Activated gamma-delta T cell treated with anti-CD3 and anti-CD28 coated beads, Interleukin-2, amount 50 U/mL, for 16 hours (primary cell): ENCODE results near the gene ATP8A2.
"Not testable (repeated sequence)": the region's sequence is repeated elsewhere in the genome, so short reads cannot be mapped to it uniquely, and the experiment has no call there.

Source experiments
- DNase-seq: peaks from one replicate; pipeline ENCODE4 v3.0.0-alpha.2; 2020; ENCODE audit warnings: low read depth

Gene ATP8A2

GRCh38 chr13:25768838-25769237 is 397.1 kb downstream of the ATP8A2 start:
- DNase-seq, result no peak

DNA sequence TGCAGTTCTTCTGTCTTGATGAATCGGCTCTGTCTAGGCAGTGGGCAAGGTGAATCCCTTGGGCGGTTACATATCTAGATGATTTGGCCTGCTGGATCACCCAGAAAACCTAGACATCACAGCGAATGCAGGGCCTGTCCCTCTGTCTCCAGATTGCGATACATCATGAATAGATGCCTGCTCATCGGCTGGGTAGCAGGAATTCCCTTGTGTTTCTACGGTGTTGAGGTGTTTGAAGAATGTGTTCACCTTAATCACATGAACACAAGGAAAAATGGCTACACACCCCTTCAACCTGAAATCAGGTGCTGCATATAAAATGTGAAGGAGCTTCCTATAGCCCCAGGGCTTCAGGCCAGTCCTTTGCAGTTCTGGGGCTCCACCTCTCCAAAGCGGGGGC is 398.8 kb downstream of the ATP8A2 start:
- no peak for DNase-seq

DNA sequence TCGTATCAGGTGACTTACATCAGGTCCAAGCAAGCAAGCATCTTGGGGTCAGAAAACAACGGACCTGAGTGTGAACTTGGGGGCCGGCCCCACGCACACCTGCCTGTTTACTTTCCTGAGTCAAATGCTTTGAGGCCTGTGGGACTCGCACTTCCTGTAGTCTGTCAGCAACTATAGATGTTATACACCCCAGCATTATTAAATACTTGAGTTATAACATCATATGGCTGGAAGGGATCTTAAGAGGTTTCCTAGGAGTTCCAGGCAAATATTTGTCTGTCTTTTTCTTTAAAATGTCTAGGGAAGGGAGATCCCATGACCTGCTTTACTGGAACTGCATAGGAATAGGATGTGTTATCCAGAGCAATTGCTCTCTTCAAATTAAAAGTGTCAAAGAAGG is 399.4 kb downstream of the ATP8A2 start:
- DNase-seq, result no peak

- DNase-seq, result no peak
These were observed 400.1 kb downstream of the ATP8A2 start for GRCh38 chr13:25771641-25772478.

- not testable (repeated sequence) for DNase-seq
These were observed 400.8 kb downstream of the ATP8A2 start for GRCh38 chr13:25772534-25772933.

DNA sequence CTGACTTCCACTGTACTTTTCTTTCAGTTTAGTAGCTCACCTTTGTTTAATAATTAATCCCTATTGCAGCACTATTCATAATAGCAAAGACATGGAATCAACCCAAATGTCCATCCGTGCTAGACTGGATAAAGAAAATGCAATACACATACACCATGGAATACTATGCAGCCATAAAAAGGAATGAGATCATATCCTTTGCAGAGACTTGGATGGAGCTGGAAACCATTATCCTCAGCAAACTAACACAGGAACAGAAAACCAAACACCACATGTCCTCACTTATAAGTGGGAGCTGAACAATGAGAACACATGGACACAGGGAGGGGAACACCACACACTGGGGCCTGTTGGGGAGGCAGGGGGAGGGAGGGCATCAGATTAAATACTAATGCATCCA is 402.3 kb downstream of the ATP8A2 start:
- DNase-seq, result not testable (repeated sequence)

- DNase-seq, result no peak
These were observed 403.5 kb downstream of the ATP8A2 start for GRCh38 chr13:25775275-25775674.

DNA sequence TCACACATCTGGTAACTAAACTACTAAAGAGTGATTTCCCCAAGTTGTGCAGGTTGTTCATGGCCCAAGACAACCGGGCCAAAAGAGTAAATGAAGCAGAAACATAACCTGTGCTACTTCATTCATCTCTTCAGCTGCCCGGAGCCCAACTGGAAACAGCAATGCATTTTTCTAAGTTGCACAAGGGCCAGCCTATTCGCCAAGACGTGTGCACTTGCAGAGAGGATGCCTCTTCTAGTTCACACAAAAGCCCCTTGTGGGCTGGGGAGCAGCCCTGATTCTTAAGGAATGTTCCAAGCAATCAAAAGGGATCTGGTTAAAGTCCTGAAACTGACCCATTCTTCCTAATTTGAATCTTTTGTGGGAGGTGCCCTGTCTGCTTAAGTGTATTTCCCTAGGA is 404.2 kb downstream of the ATP8A2 start:
- DNase-seq, result no peak

- DNase-seq, result no peak
These were observed 404.9 kb downstream of the ATP8A2 start for GRCh38 chr13:25776722-25777121.

GRCh38 chr13:25777509-25777908 is 405.7 kb downstream of the ATP8A2 start:
- no peak for DNase-seq

DNA sequence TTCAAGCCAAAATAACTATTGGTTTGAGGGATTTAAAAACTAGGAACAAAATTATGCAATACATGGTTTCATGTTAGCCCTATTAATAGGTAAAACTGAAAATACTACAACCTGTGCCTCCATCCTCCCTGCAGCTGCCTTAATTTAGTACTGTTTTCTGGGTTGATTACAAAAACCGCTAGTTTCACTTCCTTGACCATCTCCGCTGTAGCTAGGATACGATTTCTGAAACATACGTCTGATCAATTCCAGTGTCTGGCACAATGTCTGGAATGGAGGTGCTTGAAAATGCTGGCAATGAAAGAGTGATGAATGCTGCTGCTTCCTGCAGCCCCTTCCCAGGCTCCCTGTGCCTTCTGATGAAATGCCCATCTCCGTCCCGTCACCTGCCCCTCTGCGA is 406.6 kb downstream of the ATP8A2 start:
- DNase-seq, result no peak

DNA sequence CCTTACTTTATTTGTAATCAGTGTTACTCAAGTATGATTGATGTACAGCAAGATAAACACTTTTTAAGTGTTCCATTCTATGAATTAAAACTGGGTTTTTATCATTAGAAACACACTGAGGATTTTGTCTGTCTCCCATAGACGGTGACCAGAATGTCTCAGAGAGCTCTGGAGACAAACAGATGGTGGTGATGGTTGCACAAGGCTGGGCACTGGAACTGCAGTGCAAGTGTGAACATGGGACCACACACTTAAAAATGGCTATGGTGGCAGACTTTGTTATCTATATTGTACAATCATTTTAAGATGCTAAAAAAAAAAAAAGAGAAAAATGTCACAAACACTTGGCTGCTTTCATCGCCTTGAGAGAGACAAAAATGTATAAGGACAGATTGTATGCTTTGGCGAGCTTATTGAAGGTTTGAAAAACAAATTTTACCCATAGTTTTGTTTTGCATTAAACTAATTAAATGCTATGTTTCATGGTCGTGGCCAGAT is 407.1 kb downstream of the ATP8A2 start:
- no peak for DNase-seq

- DNase-seq, result no peak
These were observed 411.3 kb downstream of the ATP8A2 start for GRCh38 chr13:25783076-25783475.

DNA sequence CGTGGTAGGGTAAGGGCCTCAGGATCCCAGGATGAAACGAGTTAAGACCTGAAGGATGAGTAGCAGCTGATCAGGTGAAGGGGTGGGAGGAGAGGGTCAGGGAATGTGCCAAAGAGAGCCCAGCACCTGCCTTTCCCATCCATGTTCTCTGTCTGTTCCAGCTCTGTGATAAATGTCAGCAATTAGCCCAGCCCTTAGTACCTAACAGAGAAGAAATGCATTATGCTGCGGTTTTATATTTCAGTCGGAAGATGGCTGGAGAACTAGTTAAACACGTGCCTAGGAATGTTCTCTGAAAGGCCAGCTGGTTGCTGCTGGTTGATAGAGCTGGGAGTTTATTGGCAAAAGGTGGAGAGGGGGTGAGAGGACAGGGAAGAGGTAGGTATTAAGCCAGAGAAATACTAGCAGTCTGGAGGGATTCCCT is 411.8 kb downstream of the ATP8A2 start:
- no peak for DNase-seq

DNA sequence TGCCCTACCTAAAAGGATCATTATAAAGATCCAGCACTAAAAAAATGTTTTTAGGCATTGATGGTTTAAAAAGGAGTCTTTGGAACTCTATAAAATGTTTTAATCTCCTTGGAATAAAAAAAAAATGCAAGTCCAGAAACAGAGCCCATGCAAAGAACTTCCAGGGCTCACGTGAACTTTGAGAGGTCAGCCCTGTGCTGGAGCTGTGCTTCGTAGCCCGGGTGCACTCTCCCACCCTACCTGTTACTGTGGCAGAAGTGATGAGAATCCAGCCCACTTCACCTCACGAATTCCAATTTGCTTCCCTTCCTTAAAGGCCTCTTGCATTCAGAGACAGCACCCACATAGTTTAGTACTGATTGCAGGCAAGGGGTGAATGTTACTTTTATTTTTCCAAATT is 412.3 kb downstream of the ATP8A2 start:
- no peak for DNase-seq

- not testable (repeated sequence) for DNase-seq
These were observed 418.4 kb downstream of the ATP8A2 start for GRCh38 chr13:25790137-25790536.

- DNase-seq, result no peak
These were observed 423.5 kb downstream of the ATP8A2 start for GRCh38 chr13:25795277-25795676.

- DNase-seq, result no peak
These were observed 424.7 kb downstream of the ATP8A2 start for GRCh38 chr13:25796474-25796873.

- DNase-seq, result no peak
These were observed 427.2 kb downstream of the ATP8A2 start for GRCh38 chr13:25798998-25799397.

DNA sequence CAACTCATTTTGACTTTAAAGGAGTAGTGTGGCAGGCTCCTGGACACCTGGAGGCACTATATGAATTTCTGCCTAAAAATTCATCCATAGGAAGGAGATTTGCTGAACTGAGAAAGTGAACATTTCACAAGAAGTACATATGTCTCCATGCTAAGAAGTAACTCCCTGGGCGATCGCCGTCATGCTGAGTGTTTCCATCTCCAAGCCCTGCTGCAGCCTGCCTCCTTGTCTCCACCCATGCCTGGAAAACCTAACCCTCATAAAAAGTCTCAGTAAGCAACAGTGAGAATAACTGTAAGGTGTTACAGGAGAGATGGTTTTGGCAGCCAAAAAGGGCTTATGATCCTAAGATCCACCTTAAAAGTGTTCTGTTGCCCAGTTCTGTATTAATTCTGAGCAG is 428.7 kb downstream of the ATP8A2 start:
- no peak for DNase-seq

DNA sequence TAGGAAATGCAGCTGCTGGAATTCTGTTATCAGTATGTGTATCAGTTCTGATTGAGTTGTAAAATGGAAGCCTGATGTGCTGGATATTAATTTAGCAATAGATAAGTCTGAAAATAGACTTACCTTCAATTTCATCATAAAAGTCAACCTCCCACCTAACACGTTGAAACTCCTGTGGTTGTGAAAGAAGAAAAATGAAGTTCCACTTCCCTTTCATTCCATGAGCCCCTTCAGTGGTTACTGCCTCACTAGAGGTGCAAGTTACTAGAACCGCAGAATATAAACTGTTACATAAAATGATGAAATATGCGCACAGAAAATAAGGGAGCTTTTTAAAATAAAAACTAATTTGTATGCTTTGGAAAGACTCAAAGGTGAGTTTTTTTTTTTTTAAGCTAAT is 430.8 kb downstream of the ATP8A2 start:
- DNase-seq, result no peak

- DNase-seq, result no peak
These were observed 431.9 kb downstream of the ATP8A2 start for GRCh38 chr13:25803641-25804040.

DNA sequence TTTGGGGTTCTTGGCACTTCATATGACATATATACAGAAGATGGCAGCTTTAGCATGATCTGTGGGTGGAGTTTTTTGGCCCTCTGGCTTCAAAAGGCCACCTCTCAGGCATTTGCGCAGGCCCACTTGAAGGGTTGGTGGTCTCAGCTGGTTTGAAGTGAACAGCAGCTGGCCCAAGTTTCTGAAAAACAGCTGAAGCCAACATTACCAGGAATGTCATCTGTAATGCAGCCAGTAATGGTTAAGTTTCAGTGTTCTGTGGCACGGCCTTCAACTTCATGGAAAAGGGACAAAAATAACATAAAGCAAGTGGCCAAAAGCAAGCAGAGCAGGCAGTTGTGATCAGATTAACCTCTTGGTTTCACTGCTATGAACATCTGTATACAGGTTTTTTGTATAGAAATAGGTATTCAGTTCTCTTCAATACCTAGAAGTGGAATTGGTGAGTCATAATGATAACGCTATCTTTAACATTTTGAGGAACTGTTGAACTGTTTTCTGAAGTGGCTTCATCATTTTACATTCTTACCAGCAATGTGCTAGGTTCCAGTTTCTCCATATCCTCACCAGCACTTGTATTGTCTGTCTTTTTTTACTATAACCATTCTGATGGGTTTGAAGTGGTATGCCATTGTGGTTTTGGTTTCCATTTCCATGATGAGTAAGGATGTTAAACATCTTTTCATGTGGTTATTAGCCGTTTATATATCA is 434.6 kb downstream of the ATP8A2 start:
- DNase-seq, result no peak
